GM21423 (cell line): ENCODE data around the gene SRGAP3.

Experiments
- ATAC-seq: cut with Tn5 transposase; IDR thresholded peaks from one replicate; pipeline ENCODE4 v1.9.1; 2021; ENCODE audit warnings: mild to moderate bottlenecking, moderate library complexity; ENCODE audit not compliant: unreplicated experiment

The SRGAP3 gene

DNA sequence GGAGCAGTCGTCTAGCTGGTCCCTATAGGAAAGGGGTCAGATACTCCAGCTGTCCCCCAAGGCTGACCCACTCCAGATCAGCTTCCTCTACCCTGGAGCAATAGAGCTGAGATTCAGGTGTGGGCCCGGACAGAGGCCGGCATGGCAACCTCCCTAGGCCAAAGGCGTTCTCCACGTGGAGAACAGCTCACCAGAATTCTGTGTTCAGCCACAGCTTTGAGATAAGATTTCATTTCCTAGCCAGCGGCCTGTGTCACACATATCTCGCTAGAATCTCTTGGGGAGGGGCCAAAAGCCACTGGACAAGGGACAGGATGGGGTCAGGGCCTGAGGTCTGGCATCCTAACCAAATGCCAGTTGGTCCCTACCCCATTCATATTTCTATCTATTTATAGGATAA is 20.1 kb downstream of the SRGAP3 start:
- ATAC-seq, result no peak

DNA sequence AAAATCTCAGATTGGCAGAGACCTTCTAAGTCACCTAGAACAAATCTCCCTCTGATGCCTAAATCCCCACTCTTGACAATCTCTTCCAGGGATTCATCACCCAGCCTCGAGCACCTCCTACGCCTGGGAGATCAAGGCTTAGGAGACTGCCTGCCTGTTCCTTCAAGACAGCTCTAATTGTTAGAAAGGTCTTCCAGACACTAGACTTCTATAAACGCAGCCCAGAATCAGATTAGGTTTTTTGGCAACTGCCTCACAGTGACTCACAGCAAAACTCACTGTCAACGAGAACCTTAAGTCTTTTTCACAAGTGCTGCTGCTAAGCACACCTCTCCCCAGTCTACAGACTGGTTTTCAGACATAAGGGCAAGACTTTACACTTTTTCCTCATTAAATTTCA is 23.1 kb downstream of the SRGAP3 start:
- ATAC-seq, result no peak

- no peak for ATAC-seq
These were observed 24.2 kb downstream of the SRGAP3 start for GRCh38 chr3:9225268-9225667.

GRCh38 chr3:9224490-9224889 is 25.0 kb downstream of the SRGAP3 start:
- peak; percentile 97 for ATAC-seq

DNA sequence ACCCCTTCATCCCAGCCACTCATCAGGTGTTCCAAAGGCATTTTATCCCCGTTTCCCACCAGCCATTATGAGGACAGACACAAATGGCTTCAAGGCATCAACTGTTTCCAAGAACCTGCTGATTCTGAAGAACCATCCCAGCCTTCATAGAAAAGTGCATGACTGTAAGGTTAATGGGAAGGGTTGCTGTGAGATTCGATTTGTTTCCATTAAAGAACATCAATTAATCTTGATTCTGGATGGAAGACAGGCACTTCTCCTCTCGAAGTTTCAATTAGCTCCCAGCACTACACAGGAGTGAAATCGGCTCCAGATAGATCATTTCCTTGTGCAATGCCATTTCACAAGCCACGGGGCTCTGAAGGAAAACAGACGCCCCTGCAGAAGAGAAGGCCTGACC is 25.8 kb downstream of the SRGAP3 start:
- no peak for ATAC-seq

DNA sequence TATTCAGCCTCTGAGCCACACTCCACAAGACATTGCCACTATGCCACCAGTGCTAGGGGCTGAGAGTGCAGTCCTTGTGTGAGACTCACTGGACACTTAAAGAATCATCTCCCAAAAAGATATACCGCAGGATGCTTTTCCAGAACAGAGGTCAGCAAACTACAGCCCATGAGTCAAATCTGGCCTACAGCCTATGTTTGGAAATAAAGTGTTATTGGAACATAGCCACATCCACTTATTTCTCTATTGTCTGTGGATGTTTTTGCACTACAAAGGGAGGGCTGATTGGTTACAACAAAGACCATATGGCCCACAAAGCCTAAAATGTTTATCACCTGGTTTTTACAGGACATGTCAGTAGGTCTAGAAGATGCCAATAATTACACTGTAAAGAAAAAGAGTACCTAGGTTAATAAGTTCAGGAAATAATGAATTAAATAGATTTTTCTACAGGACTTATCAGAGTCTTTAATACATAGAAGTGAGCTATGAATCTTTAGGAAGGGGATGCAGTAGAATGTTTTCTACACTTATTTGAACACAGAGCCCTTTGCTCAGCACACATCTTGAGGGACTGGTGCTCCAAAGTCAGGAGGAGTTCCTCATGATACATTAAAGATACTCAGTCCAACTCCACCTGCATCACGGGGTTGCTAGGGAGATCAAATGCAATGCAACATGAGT is 26.3 kb downstream of the SRGAP3 start:
- no peak for ATAC-seq

GRCh38 chr3:9222049-9222448 is 27.4 kb downstream of the SRGAP3 start:
- no peak for ATAC-seq

GRCh38 chr3:9218514-9218846 is 31.0 kb downstream of the SRGAP3 start:
- ATAC-seq, result no peak

- no peak for ATAC-seq
These were observed 31.5 kb downstream of the SRGAP3 start for GRCh38 chr3:9217784-9218513.

DNA sequence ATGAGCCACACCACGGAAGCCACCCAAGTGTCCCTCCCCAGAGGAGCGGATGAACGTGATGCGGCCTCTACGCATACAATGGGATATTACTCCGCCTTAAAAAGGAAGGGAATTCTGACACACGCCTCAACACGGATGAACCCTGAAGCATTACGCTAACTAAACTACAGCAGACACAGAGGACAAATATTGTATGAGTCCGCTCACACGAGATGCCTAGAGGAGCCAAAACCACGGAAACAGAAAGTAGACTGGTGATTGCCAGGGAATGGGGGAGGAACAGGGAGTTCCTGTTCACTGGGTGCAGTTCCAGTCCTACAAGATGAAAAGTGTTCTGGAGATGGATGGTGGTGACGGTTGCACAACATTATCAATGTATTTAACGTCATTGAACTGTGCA is 32.7 kb downstream of the SRGAP3 start:
- ATAC-seq, result no peak

- ATAC-seq, result no peak
These were observed 34.8 kb downstream of the SRGAP3 start for GRCh38 chr3:9214599-9214998.

DNA sequence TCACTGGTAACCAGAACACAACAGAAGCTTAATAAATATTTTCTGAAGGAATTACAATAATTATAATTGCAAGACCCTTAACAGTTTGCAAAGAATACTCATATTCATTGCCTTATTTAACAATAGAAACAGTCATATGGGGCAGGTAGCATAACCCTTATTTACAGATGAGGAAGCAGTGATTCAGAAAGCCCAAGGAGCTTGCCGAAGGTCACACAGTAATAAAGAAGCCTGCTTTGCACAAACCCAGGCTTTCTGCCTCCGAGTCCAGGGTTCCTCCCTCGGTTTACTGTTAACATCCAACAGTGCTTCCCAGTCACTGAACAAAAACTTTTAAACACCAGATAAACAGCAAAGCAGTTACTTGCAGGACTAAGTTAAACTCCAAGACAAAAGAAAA is 35.3 kb downstream of the SRGAP3 start:
- no peak for ATAC-seq

- no peak for ATAC-seq
These were observed 36.3 kb downstream of the SRGAP3 start for GRCh38 chr3:9213019-9213634.

DNA sequence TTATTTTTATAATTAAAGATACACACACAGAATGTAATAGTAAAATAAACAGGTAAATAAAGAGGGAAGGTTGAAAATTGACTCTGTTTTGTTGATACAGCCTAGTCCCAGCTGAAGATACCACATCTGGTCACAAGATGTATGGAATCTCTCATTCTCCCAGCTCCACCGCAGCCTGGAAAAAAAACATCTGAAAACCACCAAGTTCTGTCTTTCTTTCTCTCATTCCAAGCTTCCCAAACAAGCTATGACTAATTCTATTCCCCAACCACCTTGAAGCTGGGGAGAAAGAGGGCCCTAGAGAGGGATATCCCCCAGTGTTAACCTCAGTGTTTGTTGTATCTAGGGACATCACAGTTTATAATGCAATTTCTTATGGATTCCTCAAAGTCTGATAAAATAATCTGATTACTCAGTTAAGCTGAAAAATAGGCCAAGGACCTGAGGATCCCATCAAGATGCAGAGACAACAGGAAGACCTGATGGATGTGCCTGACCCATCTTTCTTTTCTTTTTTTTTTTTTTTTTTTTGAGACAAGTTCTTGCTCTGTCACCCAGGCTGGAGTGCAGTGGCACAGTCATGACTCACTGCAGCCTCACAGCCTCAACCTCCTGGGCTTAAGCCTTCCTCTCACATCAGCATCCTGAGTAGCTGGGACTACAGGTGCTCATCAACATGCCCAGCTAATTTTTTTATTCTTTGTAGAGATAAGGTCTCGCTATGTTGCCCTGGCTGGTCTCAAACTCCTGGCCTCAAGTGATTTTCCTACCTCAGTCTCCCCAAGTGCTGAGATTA is 38.1 kb downstream of the SRGAP3 start:
- ATAC-seq, result no peak

DNA sequence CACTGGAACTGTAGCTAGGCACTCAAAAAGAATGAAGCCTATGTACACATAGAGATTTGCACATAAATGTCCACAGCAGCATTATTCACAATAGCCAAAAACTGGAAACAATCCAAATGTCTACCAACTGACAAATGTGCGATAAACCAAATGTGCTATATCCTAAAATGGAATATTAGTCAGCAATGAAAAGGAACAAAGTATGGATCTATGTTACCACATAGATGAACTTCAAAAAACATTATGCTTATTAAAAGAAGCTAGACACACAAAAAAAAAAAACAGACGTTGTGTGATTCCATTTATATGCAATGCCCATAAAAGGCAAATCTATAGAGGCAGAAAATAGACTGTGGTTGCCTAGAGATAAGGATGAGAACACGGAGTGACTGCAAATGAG is 39.7 kb downstream of the SRGAP3 start:
- no peak for ATAC-seq

- ATAC-seq, result no peak
These were observed 40.8 kb downstream of the SRGAP3 start for GRCh38 chr3:9208605-9209152.

DNA sequence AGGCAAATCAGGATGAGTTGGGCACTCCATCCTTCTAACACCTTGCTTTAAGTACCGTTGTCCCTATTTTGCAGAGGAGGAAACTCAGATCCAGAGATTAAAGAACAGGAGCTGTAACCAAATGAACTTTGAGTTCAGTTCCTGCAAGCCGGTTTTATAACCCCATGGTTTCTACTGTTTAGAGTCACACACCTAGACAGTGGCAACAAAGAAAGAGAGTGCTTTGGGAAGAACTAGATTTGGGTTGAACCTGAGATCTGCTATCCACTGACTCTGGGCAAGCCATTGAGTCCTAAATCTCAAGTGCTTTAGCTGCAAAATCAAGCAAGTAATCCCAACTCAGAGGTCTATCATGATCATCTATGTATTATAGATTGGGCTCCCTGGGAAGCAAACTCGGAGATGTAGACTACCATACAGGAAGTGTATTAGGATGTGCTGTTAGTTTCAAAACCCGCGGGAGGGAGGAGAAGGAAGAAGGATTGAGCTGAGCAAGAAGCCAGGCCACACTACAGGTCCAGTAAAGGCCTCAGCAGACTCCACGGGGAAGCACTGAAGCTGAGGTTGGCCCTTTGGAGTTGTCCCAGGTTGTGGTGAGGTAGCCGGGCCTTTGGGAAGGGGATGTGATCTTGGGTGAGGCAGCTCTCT is 42.2 kb downstream of the SRGAP3 start:
- ATAC-seq, result no peak

GRCh38 chr3:9206287-9206686 is 43.2 kb downstream of the SRGAP3 start:
- ATAC-seq, result no peak

GRCh38 chr3:9205345-9206143 is 43.9 kb downstream of the SRGAP3 start:
- ATAC-seq, result no peak
